IPS-NIHi7 (cell line): ENCODE measurements around the gene CPNE5.

Source experiments
- DNase-seq: peaks from one replicate; pipeline ENCODE4 v3.0.0; 2012; ENCODE audit warnings: mixed read lengths; ENCODE audit errors: extremely low spot score

The CPNE5 gene

GRCh38 chr6:36765594-36766398, 73.4 kb downstream of the CPNE5 start:
- DNase-seq, result peak; percentile 91

- DNase-seq, result no peak
These were observed 74.1 kb downstream of the CPNE5 start for GRCh38 chr6:36765190-36765589.

GRCh38 chr6:36762123-36762522, 77.1 kb downstream of the CPNE5 start:
- DNase-seq, result no peak

- DNase-seq, result no peak
These were observed 78.4 kb downstream of the CPNE5 start for GRCh38 chr6:36760685-36761435.

GRCh38 chr6:36759148-36759759, 80.0 kb downstream of the CPNE5 start:
- peak; percentile 96 for DNase-seq

GRCh38 chr6:36758516-36759147, 80.6 kb downstream of the CPNE5 start:
- DNase-seq, result peak; percentile 77

GRCh38 chr6:36757943-36758508, 81.2 kb downstream of the CPNE5 start:
- no peak for DNase-seq

- no peak for DNase-seq
These were observed 82.0 kb downstream of the CPNE5 start for GRCh38 chr6:36757206-36757605.

GRCh38 chr6:36756786-36757185, 82.5 kb downstream of the CPNE5 start:
- no peak for DNase-seq

- DNase-seq, result no peak
These were observed 83.6 kb downstream of the CPNE5 start for GRCh38 chr6:36755435-36756348.

GRCh38 chr6:36754582-36755434, 84.4 kb downstream of the CPNE5 start:
- no peak for DNase-seq

- no peak for DNase-seq
These were observed 85.4 kb downstream of the CPNE5 start for GRCh38 chr6:36753671-36754405.

- DNase-seq, result no peak
These were observed 86.2 kb downstream of the CPNE5 start for GRCh38 chr6:36752886-36753506.

GRCh38 chr6:36752187-36752885, 86.9 kb downstream of the CPNE5 start:
- DNase-seq, result no peak

GRCh38 chr6:36751833-36752186, 87.4 kb downstream of the CPNE5 start:
- no peak for DNase-seq

- no peak for DNase-seq
These were observed 88.2 kb downstream of the CPNE5 start for GRCh38 chr6:36751091-36751490.

- no peak for DNase-seq
These were observed 89.3 kb downstream of the CPNE5 start for GRCh38 chr6:36749829-36750489.

GRCh38 chr6:36746251-36746650, 93.0 kb downstream of the CPNE5 start:
- DNase-seq, result no peak
